AG04450 (cell line): Measurements from ENCODE around the gene ALPG. TPM values are rescaled to one million over a fixed set of nuclear protein-coding genes. Genes with fewer than 3 reads are reported as not detected.
"Not testable (repeated sequence)": the region's sequence is repeated elsewhere in the genome, so short reads cannot be mapped to it uniquely, and the experiment has no call there.

Experiments
- CTCF ChIA-PET: fragments of 300-600, 350-600 bp; formaldehyde crosslinking; extraction: SDS; loops from one replicate; lab custom pipeline; 2022; ENCODE audit warnings: antibody characterized with exemption, inconsistent platforms; lab: Charles Lee
- POLR2A ChIA-PET: fragments of 350-600 bp; formaldehyde crosslinking; extraction: SDS; loops from one replicate; lab custom pipeline; 2021; ENCODE audit warnings: antibody characterized with exemption, inconsistent platforms; lab: Yijun Ruan, JAX
- DNase-seq: peaks from one replicate; pipeline ENCODE4 v3.0.0-alpha.2; 2011; ENCODE audit warnings: low read depth, low spot score
- H3K27ac ChIP-seq: one replicate; pipeline ENCODE4 v1.5.1; 2012; ENCODE audit warnings: low read depth, low read length, control low read depth
- H3K27me3 ChIP-seq: one replicate; pipeline ENCODE4 v1.6.0; 2012; ENCODE audit warnings: low read length; ENCODE audit not compliant: control insufficient read depth, insufficient read depth
- H3K4me3 ChIP-seq: 2 replicates; pipeline ENCODE4 v1.5.1; 2011; ENCODE audit warnings: mild to moderate bottlenecking, low read depth, low read length, control low read depth
- H3K9me3 ChIP-seq: 2 replicates; pipeline ENCODE4 v1.5.1; 2012; ENCODE audit warnings: low read length; ENCODE audit not compliant: control insufficient read depth, insufficient read depth
- CTCF ChIP-seq: IDR thresholded peaks from 2 replicates; pipeline ENCODE4 v1.5.1; 2011; ENCODE audit warnings: low read depth, low read length, control low read depth, inconsistent platforms
- polyA minus RNA-seq: library from RNA; depleted of rRNA, polyadenylated mRNA; stranded (reverse); fragments of >200 nt; gene quantifications from 2 replicates; pipeline ENCODE4 v1.2.3, GENCODE V29; 2011; rRNA and poly(A)+ RNA removed
- polyA plus RNA-seq: library from polyadenylated mRNA; depleted of rRNA; stranded (reverse); fragments of >200 nt; gene quantifications from 2 replicates; pipeline ENCODE4 v1.2.3, GENCODE V29; 2011; rRNA removed

Gene ALPG
- polyA plus RNA-seq: not detected in 2 replicates
- not detected in 2 replicates for polyA minus RNA-seq

- H3K4me3 ChIP-seq: no peak within 1 kb of the TSS
- no peak for DNase-seq
- H3K9me3 ChIP-seq: no peaks in the 10 kb centered on the region
- no peak within 1 kb of the TSS for H3K27ac ChIP-seq
- peaks cover 14% of the 10 kb centered on the region for H3K27me3 ChIP-seq
- ChIA-PET POLR2A (no interaction called here), CTCF (no interaction called here)
- TF ChIP-seq CTCF: no peak
Observed at GRCh38 chr2:232406556-232407310, at the start of gene ALPG. Gene ALPG (plus strand): TSS chr2:232406844. CDS start chr2:232406895, 51 bp downstream.

GRCh38 chr2:232361646-232362045, 45.0 kb upstream of the ALPG start:
- no peak for TF ChIP-seq CTCF
- POLR2A ChIA-PET: no interaction called here
- DNase-seq: no peak
- Histone ChIP-seq H3K27ac (no peak overlapping the region), H3K4me3 (no peak overlapping the region), H3K27me3 (no peaks in the 10 kb centered on the region), H3K9me3 (no peaks in the 10 kb centered on the region)
- CTCF ChIA-PET: no interaction called here

GRCh38 chr2:232362174-232362900, 44.3 kb upstream of the ALPG start:
- no peak overlapping the region for H3K27ac ChIP-seq
- TF ChIP-seq CTCF: no peak
- no peak overlapping the region for H3K4me3 ChIP-seq
- H3K9me3 ChIP-seq: no peaks in the 10 kb centered on the region
- POLR2A ChIA-PET: no interaction called here
- CTCF ChIA-PET: no interaction called here
- no peaks in the 10 kb centered on the region for H3K27me3 ChIP-seq
- no peak for DNase-seq

- H3K27ac ChIP-seq, H3K4me3 ChIP-seq, H3K9me3 ChIP-seq, DNase-seq, H3K27me3 ChIP-seq: not testable (repeated sequence)
- ChIA-PET CTCF (interaction anchor here (1.9 kb wide), 1 partner anchor 463 kb away, joined by 4 read pairs; no protein-coding TSS in a partner anchor), POLR2A (interaction anchor here (0.6 kb wide), 1 partner anchor 13 kb away, joined by 4 read pairs; no protein-coding TSS in a partner anchor)
Observed at GRCh38 chr2:232363064-232363783, 43.4 kb upstream of the ALPG start.

GRCh38 chr2:232363784-232364615, 42.6 kb upstream of the ALPG start:
- Histone ChIP-seq H3K27ac (no peak overlapping the region), H3K4me3 (peak overlapping the region; percentile 10; the same call in 1 of the 2 replicates), H3K27me3 (no peaks in the 10 kb centered on the region), H3K9me3 (no peaks in the 10 kb centered on the region)
- CTCF ChIA-PET: interaction anchor here (0.6 to 1.9 kb wide), 4 partner anchors 219 to 463 kb away, joined by 4 to 7 read pairs (median 5); no protein-coding TSS in a partner anchor
- no peak for DNase-seq
- no peak for TF ChIP-seq CTCF
- POLR2A ChIA-PET: interaction anchor here (0.6 to 0.7 kb wide), 3 partner anchors 14 to 767 kb away, joined by 4 to 5 read pairs (median 5); no protein-coding TSS in a partner anchor

GRCh38 chr2:232364806-232365594, 41.6 kb upstream of the ALPG start:
- CTCF ChIA-PET: interaction anchor here (0.6 to 1.9 kb wide), 8 partner anchors 9 to 464 kb away, joined by 3 to 7 read pairs (median 4); no protein-coding TSS in a partner anchor
- H3K27ac ChIP-seq, DNase-seq, H3K4me3 ChIP-seq, H3K27me3 ChIP-seq, H3K9me3 ChIP-seq: not testable (repeated sequence)
- POLR2A ChIA-PET: interaction anchor here (0.6 to 0.7 kb wide), 2 partner anchors 405 to 766 kb away, joined by 5 read pairs; no protein-coding TSS in a partner anchor
